ENCODE data around the gene MX2.

The MX2 gene

DNA sequence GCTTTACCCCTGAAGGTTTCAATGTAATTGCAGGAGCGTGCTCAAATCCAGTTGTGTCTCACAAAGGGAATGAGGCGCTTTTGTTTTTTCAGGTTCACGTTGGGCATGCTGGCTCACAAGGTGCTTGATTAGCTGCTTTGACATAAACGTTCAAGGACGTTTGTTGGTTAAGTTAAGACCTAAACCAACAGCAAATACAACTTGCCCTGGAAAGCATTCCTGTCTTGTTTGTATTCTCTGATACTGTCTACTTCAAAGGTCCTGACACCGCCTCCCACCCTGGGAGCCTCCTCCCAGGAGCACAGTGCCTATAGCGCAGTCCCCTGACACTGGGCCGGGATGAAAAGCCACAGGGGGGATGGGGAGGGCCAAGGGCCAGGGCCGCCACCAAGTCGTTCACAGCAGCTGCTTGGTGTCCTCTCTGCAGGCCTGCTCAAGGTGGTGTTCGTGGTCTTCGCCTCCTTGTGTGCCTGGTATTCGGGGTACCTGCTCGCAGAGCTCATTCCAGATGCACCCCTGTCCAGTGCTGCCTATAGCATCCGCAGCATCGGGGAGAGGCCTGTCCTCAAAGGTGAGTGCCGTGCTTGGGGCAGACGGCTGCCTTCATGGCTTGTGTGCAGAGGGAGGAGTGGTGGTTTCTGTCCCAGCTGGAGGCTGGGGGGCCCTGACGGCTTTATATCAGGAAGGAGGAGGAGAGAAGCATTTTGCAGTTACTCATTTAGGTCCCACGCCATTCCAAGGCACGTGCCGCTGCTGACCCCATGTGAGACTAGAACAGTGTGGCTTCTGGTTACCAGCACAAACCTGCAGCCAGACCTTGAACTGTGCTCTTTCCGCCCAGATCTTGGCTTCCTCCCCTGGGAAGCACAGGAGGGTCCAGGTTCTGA, 39.1 kb upstream of the MX2 start:
- H3K4me1 Mint-ChIP-seq: no peaks in the 10 kb centered on the region
- no peak for DNase-seq (ENCODE audit: low spot score in 2 of 2)
- H3K36me3 Mint-ChIP-seq (ENCODE audit: insufficient read depth): no peaks in the 10 kb centered on the region
- ATAC-seq (replicated peaks; ENCODE audit: extremely low read depth, poor library complexity, severe bottlenecking): no peak
- no peak overlapping the region for H3K4me3 Mint-ChIP-seq
- no peaks in the 10 kb centered on the region for H3K9me3 Mint-ChIP-seq
- no peak overlapping the region for H3K27ac Mint-ChIP-seq (ENCODE audit: low read depth)
- H3K27me3 Mint-ChIP-seq: peaks cover 36% of the 10 kb centered on the region

DNA sequence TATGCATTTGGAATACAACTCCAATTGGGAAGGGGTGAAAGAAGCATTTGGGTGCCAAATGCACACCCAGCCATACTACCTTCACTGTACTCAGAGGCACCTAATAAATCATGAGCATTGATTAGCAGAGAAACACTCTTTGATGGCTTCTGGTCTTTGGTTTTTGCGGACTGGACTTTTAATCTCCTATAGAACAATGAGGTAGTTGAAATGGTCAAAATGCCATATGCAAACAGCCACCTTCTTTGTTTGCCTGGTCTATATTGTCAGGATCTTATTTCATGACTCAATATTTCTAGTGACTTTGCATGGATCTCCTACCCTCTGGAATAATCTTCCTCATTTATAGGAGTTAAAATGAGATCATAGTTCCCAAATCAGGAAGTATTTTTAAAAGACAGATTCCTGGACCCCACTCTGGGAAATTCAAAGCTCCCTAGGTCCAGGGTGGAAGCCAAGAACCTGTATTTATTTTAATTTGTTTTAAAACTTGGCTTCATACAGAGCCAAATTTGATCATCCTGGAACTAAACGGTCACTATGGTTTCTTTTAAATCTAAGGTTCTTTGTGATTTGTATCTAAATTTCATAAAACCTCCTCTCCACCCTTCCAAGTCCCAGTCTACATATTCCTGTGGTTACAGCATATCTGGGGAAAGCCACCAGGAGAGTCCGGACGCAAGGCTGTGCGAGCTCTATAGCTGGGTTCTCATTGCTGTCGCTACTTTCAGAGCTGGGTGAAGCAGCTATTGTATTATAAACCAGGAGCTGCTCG, 36.5 kb upstream of the MX2 start:
- H3K27me3 Mint-ChIP-seq: peaks cover 17% of the 10 kb centered on the region
- no peak for ATAC-seq (replicated peaks; ENCODE audit: extremely low read depth, poor library complexity, severe bottlenecking)
- no peaks in the 10 kb centered on the region for H3K4me1 Mint-ChIP-seq
- no peaks in the 10 kb centered on the region for H3K9me3 Mint-ChIP-seq
- no peak overlapping the region for H3K4me3 Mint-ChIP-seq
- DNase-seq (ENCODE audit: low spot score in 2 of 2): no peak
- no peak overlapping the region for H3K27ac Mint-ChIP-seq (ENCODE audit: low read depth)
- no peaks in the 10 kb centered on the region for H3K36me3 Mint-ChIP-seq (ENCODE audit: insufficient read depth)

- Mint-ChIP-seq H3K9me3 (no peaks in the 10 kb centered on the region), H3K4me3 (no peak overlapping the region), H3K36me3 (ENCODE audit: insufficient read depth) (no peaks in the 10 kb centered on the region), H3K27me3 (peaks cover 8% of the 10 kb centered on the region), H3K27ac (ENCODE audit: low read depth) (no peak overlapping the region), H3K4me1 (no peaks in the 10 kb centered on the region)
- ATAC-seq (replicated peaks; ENCODE audit: extremely low read depth, poor library complexity, severe bottlenecking): no peak
- no peak for DNase-seq (ENCODE audit: low spot score in 2 of 2)
These were observed 35.3 kb upstream of the MX2 start for GRCh38 chr21:41326414-41327080.

- Mint-ChIP-seq H3K4me3 (no peak overlapping the region), H3K27ac (ENCODE audit: low read depth) (no peak overlapping the region), H3K4me1 (no peaks in the 10 kb centered on the region), H3K9me3 (no peaks in the 10 kb centered on the region), H3K27me3 (peaks cover 12% of the 10 kb centered on the region), H3K36me3 (ENCODE audit: insufficient read depth) (no peaks in the 10 kb centered on the region)
- no peak for DNase-seq (ENCODE audit: low spot score in 2 of 2)
- no peak for ATAC-seq (replicated peaks; ENCODE audit: extremely low read depth, poor library complexity, severe bottlenecking)
These were observed 34.1 kb upstream of the MX2 start for GRCh38 chr21:41327753-41328152.

DNA sequence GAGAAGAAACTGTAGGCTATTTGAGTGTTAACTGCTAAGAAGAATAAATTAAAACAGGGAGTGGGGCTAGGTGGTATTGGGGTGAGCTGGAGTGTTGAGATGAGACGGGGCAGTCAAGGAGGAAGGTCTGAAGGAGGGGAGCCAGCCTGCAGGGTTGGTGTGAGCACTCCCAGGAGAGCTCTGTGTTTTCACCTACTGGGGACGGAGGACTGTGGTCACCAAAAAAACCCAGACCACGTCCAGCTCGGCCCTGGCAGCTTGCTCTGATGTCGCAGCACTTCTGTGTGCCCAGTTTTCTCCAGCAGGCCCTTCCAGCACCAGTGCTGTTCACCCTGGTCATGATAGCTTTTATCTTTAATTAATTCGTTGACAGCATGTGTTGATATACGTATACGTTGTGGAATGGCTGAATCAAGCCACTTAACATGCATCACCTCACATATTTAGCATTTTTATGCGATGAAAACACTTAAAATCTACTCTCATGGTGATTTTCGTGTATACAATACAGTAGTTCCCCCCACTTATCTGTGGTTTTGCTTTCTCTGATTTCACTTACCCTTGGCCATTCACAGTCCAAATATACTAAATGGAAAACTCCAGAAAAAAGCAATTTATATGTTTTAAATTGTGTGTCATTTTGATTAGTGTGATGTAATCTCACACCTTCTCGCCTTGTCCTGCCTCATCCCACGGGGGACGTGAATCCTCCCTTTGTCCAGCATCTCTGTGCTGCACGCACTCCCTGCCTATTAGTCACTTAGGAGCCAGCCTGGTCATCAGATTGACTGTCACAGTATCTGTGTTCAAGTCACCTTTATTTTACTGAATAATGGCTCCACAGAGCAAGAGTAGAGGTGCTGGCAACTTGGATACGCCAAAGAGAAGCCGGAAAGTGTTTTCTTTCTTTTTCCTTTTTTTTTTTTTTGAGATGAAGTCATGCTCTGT, 32.9 kb upstream of the MX2 start:
- Mint-ChIP-seq H3K4me1 (no peaks in the 10 kb centered on the region), H3K27ac (ENCODE audit: low read depth) (no peak overlapping the region), H3K27me3 (peaks cover 24% of the 10 kb centered on the region), H3K4me3 (no peak overlapping the region), H3K36me3 (ENCODE audit: insufficient read depth) (no peaks in the 10 kb centered on the region), H3K9me3 (no peaks in the 10 kb centered on the region)
- ATAC-seq (replicated peaks; ENCODE audit: extremely low read depth, poor library complexity, severe bottlenecking): no peak
- no peak for DNase-seq (ENCODE audit: low spot score in 2 of 2)

DNA sequence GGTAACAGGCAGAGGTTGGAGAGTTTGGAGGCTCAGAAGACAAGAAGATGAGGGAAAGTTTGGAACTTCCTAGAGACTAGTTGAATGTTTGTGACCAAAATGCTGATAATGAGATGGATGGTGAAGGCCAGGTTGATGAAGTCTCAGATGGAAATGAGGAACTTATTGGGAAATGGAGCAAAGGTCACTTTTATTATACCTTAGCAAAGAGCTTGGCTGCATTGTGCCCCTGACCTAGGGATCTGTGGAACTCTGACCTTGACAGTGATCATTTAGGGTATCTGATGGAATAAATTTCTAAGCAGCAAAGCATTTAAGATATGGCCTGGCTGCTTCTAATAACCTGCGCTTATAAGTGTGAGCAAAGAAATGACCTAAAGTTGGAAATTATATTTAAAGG, 28.1 kb upstream of the MX2 start:
- no peak for ATAC-seq (replicated peaks; ENCODE audit: extremely low read depth, poor library complexity, severe bottlenecking)
- Mint-ChIP-seq H3K4me1 (no peaks in the 10 kb centered on the region), H3K4me3 (no peak overlapping the region), H3K36me3 (ENCODE audit: insufficient read depth) (no peaks in the 10 kb centered on the region), H3K27ac (ENCODE audit: low read depth) (no peak overlapping the region), H3K9me3 (no peaks in the 10 kb centered on the region), H3K27me3 (peaks cover 24% of the 10 kb centered on the region)
- no peak for DNase-seq (ENCODE audit: low spot score in 2 of 2)

DNA sequence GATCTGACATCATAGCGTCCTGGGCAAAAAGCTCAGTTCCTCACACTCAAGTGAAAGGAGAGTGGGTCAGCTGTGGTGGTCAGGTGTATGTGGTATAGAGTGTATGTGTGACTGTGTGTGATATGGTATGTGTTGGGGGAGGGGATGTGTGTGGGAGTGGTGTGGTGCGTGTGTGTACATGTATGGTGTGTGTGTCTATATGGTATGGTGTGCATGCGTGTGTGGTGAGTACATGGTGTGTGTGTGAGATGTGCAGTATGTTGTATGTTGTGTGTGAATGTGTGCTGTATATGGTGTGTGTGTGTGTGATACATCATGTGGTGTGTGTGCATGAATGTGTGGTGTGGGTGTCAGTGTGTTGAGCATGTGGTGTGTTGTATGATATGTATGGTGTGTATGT, 24.3 kb upstream of the MX2 start:
- Mint-ChIP-seq H3K36me3 (ENCODE audit: insufficient read depth) (no peaks in the 10 kb centered on the region), H3K9me3 (no peaks in the 10 kb centered on the region), H3K4me1 (no peaks in the 10 kb centered on the region), H3K27ac (ENCODE audit: low read depth) (no peak overlapping the region), H3K27me3 (peaks cover 30% of the 10 kb centered on the region), H3K4me3 (no peak overlapping the region)
- ATAC-seq (replicated peaks; ENCODE audit: extremely low read depth, poor library complexity, severe bottlenecking) (no peak), DNase-seq (ENCODE audit: low spot score in 2 of 2) (no peak)

DNA sequence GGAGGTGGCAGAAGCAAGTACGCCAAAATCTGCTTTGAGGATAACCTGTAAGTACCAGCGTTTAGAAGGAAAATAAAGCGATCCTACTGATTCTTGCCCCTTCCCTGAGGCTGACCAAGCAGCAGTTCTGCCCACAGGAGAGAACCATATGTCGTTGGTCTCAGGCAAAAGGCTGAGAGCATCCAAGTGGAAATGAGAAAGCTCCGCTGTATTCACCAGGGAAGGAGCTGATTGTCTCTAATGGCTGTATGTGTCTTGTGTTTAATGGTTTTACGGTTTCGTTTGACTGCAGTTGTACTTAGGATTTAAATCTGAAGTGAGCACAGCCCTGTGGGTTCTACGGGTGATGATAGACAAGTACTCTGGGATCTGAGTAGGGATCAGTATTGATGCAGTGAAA, 23.4 kb upstream of the MX2 start:
- DNase-seq (ENCODE audit: low spot score in 2 of 2) (no peak), ATAC-seq (replicated peaks; ENCODE audit: extremely low read depth, poor library complexity, severe bottlenecking) (no peak)
- H3K27me3 Mint-ChIP-seq: peaks cover 30% of the 10 kb centered on the region
- H3K27ac Mint-ChIP-seq (ENCODE audit: low read depth): no peak overlapping the region
- no peaks in the 10 kb centered on the region for H3K4me1 Mint-ChIP-seq
- no peak overlapping the region for H3K4me3 Mint-ChIP-seq
- no peaks in the 10 kb centered on the region for H3K36me3 Mint-ChIP-seq (ENCODE audit: insufficient read depth)
- H3K9me3 Mint-ChIP-seq: no peaks in the 10 kb centered on the region

DNA sequence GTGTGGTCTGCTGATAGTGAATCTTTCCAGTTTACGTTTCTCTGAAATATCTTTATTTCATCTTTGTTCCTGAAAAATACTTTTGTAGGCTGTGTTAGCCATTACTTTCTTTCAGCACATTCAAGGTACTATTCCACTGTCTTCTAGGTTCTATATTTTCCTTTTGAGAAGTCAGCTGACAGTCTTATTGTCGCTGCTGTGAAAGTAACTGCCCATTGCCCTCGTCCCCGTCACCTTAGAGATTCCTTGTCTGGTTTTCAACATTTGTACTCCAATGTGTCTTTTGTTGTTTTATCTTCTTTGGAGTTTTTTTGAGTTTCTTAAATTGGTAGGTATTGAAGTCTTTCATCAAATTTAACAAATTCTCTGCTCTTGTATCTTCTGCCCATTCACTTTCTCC, 19.8 kb upstream of the MX2 start:
- no peaks in the 10 kb centered on the region for H3K9me3 Mint-ChIP-seq
- no peaks in the 10 kb centered on the region for H3K4me1 Mint-ChIP-seq
- no peak overlapping the region for H3K4me3 Mint-ChIP-seq
- ATAC-seq (replicated peaks; ENCODE audit: extremely low read depth, poor library complexity, severe bottlenecking) (no peak), DNase-seq (ENCODE audit: low spot score in 2 of 2) (no peak)
- no peak overlapping the region for H3K27ac Mint-ChIP-seq (ENCODE audit: low read depth)
- H3K27me3 Mint-ChIP-seq: peaks cover 47% of the 10 kb centered on the region
- H3K36me3 Mint-ChIP-seq (ENCODE audit: insufficient read depth): no peaks in the 10 kb centered on the region

DNA sequence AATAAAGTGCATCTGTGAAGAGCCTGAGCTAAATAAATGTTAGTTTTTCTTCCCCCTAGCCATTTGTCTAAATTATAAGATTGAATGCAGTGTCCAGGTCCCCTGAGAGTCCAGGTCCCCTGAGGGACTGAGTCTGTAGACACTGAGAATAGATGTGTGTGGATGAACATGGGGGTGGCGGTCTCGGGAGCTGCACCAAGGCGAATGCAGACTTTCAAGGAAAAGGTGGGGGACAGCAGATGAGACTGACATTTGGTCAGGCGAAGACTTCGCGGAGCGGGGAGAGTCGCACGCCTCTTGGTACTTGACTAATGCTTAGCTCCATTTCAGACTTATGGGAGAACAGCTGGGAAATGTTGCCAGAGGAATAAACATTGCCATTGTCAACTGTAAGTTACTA, 17.7 kb upstream of the MX2 start:
- no peaks in the 10 kb centered on the region for H3K4me1 Mint-ChIP-seq
- peaks cover 50% of the 10 kb centered on the region for H3K27me3 Mint-ChIP-seq
- no peaks in the 10 kb centered on the region for H3K9me3 Mint-ChIP-seq
- ATAC-seq (replicated peaks; ENCODE audit: extremely low read depth, poor library complexity, severe bottlenecking) (no peak), DNase-seq (ENCODE audit: low spot score in 2 of 2) (no peak)
- no peaks in the 10 kb centered on the region for H3K36me3 Mint-ChIP-seq (ENCODE audit: insufficient read depth)
- H3K4me3 Mint-ChIP-seq: no peak overlapping the region
- no peak overlapping the region for H3K27ac Mint-ChIP-seq (ENCODE audit: low read depth)

- Mint-ChIP-seq H3K36me3 (ENCODE audit: insufficient read depth) (no peaks in the 10 kb centered on the region), H3K27ac (ENCODE audit: low read depth) (no peak overlapping the region), H3K4me3 (no peak overlapping the region), H3K4me1 (no peaks in the 10 kb centered on the region), H3K27me3 (peaks cover 50% of the 10 kb centered on the region), H3K9me3 (no peaks in the 10 kb centered on the region)
- ATAC-seq (replicated peaks; ENCODE audit: extremely low read depth, poor library complexity, severe bottlenecking): no peak
- DNase-seq (ENCODE audit: low spot score in 2 of 2): no peak
These were observed 16.5 kb upstream of the MX2 start for GRCh38 chr21:41345356-41345755.

Measured in central memory CD8-positive, alpha-beta T cell (primary cell).